Kidney epithelial cell (primary cell): ENCODE results near the gene CLDN9. TPM values are rescaled to one million over a fixed set of nuclear protein-coding genes. Genes with fewer than 3 reads are reported as not detected.
"Not testable (repeated sequence)": the region's sequence is repeated elsewhere in the genome, so short reads cannot be mapped to it uniquely, and the experiment has no call there.

Experiments used
- DNase-seq: peaks from one replicate; pipeline ENCODE4 v3.0.0-alpha.2; 2010; ENCODE audit warnings: low read depth
- H3K27me3 ChIP-seq: 2 replicates; pipeline ENCODE4 v1.6.0; 2011; ENCODE audit warnings: low read length; ENCODE audit not compliant: control insufficient read depth, insufficient read depth
- H3K36me3 ChIP-seq: 2 replicates; pipeline ENCODE4 v1.5.1; 2011; ENCODE audit warnings: low read length; ENCODE audit not compliant: control insufficient read depth, insufficient read depth
- H3K4me3 ChIP-seq: 2 replicates; pipeline ENCODE4 v1.5.1; 2011; ENCODE audit warnings: low read depth, mild to moderate bottlenecking, control low read depth, low read length
- total RNA-seq: library from RNA; depleted of rRNA; stranded (reverse); fragments of >200 nt; gene quantifications from 2 replicates; pipeline ENCODE4 v1.2.3, GENCODE V29; 2015
- TF ChIP-seq, protein P1 (sequence below): IDR thresholded peaks from 2 replicates; pipeline ENCODE4 v1.5.1; 2011; ENCODE audit warnings: mild to moderate bottlenecking, moderate library complexity, low read length, control low read depth, inconsistent platforms; ENCODE audit not compliant: insufficient read depth, poor library complexity, severe bottlenecking

The CLDN9 gene
- total RNA-seq, 1 donor from 2014 or later = 1.0 TPM

DNA sequence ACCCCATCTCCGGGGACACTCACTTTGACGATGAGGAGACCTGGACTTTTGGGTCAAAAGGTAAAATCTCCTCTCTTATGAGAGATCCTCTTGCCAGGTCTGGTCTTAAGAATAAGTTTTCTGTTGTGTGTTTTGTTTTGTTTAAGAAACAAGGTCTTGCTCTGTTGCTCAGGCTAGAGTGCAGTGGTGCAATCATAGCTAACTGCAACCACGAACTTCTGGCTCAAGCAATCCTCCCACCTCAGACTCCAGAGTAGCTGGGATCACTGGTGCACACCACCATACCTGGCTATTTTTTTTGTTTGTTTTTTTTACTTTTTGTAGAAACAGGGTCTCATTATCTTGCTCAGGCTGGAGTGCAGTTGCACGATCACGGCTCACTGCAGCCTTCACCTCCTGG lies 37.8 kb downstream of the CLDN9 start:
- no peak for DNase-seq
- H3K27me3 ChIP-seq = peaks cover 38% of the 10 kb centered on the region
- TF ChIP-seq, protein P1, sequence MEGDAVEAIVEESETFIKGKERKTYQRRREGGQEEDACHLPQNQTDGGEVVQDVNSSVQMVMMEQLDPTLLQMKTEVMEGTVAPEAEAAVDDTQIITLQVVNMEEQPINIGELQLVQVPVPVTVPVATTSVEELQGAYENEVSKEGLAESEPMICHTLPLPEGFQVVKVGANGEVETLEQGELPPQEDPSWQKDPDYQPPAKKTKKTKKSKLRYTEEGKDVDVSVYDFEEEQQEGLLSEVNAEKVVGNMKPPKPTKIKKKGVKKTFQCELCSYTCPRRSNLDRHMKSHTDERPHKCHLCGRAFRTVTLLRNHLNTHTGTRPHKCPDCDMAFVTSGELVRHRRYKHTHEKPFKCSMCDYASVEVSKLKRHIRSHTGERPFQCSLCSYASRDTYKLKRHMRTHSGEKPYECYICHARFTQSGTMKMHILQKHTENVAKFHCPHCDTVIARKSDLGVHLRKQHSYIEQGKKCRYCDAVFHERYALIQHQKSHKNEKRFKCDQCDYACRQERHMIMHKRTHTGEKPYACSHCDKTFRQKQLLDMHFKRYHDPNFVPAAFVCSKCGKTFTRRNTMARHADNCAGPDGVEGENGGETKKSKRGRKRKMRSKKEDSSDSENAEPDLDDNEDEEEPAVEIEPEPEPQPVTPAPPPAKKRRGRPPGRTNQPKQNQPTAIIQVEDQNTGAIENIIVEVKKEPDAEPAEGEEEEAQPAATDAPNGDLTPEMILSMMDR = no peak
- H3K4me3 ChIP-seq = no peak overlapping the region
- H3K36me3 ChIP-seq = peaks cover 1% of the 10 kb centered on the region

DNA sequence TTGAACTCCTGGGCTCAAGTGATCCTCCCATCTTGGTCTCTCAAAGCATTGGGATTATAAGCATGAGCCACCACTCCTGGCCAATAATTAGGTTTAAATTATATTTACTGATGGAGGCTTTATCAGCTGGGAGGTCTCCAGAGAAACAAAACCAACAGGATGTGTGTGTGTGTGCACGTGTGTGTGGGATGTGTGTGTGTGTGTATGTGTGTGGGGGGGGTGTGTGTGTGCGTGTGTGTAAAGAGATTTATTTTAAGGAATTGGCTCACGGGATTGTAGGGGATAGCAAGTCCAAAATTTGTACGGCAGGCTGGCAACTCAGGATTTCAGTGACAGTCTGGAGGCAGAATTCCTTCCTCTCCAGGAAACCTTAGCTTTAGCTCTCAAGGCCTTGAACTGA lies 38.3 kb downstream of the CLDN9 start:
- peaks cover 33% of the 10 kb centered on the region for H3K27me3 ChIP-seq
- DNase-seq = no peak
- no peak overlapping the region for H3K4me3 ChIP-seq
- TF ChIP-seq, protein P1 = no peak
- H3K36me3 ChIP-seq = peaks cover 1% of the 10 kb centered on the region

DNA sequence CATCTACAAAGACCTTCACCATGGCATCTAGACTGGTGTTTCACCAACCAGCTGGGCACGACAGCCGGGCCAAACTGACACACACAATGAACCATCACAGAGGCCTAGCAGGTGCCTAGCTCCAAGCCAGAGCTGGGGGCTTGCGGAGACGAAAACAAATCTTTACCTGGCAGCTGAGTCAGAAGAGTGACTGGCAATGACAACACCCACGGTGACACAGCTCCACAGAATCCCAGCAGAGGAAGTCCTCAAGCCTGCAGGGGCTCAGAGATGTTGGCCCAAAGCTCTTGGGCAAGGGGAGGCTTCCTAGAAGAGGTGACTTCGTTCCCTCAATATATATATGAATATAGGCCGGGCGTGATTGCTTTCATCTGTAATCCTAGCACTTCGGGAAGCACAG lies 38.8 kb downstream of the CLDN9 start:
- H3K4me3 ChIP-seq = no peak overlapping the region
- peaks cover 1% of the 10 kb centered on the region for H3K36me3 ChIP-seq
- TF ChIP-seq, protein P1 = no peak
- no peak for DNase-seq
- H3K27me3 ChIP-seq = peaks cover 28% of the 10 kb centered on the region

DNA sequence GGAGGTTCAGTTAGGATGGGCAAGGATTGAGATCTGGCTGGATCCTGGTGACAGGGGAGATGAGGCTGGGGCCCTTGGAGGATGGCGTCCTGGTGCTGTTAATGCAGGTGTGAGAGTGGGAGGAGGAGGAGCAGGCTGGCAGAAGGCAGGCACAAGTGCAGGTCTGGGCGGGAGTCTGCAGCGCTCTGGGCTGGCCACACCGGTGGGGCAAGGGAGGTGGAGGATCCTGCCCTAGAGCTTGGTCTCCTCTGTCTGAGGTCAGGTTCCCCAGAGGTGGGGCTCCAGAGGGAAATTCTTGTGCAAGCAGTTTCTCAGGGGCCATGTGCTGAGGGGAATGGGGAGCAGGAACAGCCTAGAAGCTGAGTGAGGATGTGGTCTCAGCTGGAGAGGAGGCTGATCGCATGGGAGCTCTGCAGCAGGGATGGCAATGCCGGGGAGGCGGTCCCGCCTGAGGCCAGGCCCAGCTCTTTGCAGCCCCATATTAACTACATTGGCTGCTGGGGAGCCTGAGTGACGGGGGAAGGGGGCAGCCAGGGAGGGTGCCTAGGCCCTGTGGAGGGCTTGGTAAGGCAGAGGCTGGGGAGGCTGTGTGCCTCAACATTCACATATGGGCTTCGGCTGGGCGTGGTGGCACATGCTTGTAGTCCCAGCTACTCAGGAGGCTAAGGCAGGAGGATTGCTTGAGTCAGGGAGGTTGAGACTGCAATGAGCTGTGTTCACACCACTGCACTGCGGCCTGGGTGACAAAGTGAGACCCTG lies 40.0 kb downstream of the CLDN9 start:
- not testable (repeated sequence) for H3K36me3 ChIP-seq, DNase-seq, H3K4me3 ChIP-seq
- peaks cover 16% of the 10 kb centered on the region for H3K27me3 ChIP-seq

DNA sequence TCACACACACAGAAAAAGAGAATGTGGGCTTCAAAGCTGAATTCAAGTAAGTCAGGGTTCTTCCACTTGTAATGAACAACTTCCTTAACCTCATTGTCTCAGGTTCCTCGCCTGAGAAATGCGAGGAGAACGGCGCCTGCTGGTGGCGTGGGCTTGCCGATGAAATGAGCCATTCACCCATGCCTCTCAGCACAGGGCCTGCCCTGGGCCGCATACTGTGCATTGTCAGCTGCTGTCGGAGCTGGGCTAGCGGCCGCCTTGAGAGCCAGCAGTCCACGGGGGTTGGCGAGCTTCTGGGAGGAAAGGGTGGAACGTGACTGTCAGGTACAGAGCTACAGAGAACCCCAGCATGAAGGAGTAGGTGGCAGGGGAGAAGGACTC lies 40.6 kb downstream of the CLDN9 start:
- H3K36me3 ChIP-seq, DNase-seq, H3K4me3 ChIP-seq: not testable (repeated sequence)
- peaks cover 14% of the 10 kb centered on the region for H3K27me3 ChIP-seq

DNA sequence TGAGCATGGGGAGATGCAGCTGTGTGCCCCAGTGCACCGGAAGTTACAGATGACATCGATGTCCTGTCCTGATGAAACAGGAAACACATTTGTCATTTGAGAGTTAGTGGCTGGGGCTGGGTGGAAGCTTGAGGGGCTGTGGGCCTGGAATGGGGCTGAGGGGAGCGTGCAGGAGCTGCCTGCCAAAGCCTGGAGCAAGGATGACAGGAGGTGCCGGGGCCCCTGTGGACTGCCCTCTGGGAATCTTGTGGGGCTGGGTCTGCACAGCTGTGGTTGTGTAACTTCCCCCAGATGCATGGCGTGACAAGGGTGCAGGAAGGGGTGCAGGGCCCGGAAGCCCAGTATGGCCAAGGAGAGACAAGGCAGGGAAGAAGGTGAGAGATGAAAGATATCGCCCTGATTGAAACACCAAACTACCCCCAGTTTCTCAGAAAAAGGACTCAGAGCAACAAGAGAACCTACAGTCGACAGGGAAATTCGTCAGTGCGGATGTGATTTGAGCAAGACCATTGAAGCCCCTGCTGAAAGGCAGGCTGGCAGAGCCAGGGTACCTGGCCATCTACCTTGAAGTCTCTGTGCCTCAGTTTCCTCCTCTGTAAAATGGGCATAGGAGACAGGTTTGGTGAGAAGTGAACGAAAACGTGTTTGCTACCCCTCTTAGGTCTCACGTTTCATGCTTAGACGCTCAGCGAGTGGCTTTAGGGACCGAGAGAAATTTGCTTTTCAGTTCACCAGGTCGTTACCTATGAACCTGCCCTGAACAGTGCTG lies 42.4 kb downstream of the CLDN9 start:
- H3K27me3 ChIP-seq = peaks cover 2% of the 10 kb centered on the region
- TF ChIP-seq, protein P1 = no peak
- peaks cover 1% of the 10 kb centered on the region for H3K36me3 ChIP-seq
- H3K4me3 ChIP-seq = no peak overlapping the region
- DNase-seq = no peak

DNA sequence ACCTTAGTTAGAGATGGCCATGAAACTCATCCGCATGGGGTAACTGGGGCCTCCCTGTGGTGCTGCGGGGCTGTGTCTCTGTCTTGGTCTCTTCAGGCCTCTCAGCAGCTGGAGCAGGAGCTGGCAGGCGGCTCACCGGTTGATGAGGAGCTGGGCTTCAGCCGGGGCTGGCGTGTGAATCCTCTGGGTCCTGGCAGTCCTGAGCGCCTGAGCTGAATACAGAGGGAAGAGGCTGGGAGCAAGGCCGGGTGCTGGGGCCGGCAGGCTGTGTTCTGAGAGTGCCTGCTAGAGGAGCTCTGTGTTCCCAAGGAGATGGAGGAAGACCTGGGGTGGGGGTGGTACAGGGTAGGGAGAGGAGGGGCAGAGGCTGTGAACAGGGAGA lies 43.0 kb downstream of the CLDN9 start:
- DNase-seq, H3K27me3 ChIP-seq, H3K36me3 ChIP-seq, H3K4me3 ChIP-seq: not testable (repeated sequence)
